ENCODE measurements around the gene HPCAL1. TPM values are rescaled to one million over a fixed set of nuclear protein-coding genes. Genes with fewer than 3 reads are reported as not detected.

The HPCAL1 gene
- total and polyA plus RNA-seq, 2 experiments from 2014 or later, result 8.3 to 25.4 TPM

DNA sequence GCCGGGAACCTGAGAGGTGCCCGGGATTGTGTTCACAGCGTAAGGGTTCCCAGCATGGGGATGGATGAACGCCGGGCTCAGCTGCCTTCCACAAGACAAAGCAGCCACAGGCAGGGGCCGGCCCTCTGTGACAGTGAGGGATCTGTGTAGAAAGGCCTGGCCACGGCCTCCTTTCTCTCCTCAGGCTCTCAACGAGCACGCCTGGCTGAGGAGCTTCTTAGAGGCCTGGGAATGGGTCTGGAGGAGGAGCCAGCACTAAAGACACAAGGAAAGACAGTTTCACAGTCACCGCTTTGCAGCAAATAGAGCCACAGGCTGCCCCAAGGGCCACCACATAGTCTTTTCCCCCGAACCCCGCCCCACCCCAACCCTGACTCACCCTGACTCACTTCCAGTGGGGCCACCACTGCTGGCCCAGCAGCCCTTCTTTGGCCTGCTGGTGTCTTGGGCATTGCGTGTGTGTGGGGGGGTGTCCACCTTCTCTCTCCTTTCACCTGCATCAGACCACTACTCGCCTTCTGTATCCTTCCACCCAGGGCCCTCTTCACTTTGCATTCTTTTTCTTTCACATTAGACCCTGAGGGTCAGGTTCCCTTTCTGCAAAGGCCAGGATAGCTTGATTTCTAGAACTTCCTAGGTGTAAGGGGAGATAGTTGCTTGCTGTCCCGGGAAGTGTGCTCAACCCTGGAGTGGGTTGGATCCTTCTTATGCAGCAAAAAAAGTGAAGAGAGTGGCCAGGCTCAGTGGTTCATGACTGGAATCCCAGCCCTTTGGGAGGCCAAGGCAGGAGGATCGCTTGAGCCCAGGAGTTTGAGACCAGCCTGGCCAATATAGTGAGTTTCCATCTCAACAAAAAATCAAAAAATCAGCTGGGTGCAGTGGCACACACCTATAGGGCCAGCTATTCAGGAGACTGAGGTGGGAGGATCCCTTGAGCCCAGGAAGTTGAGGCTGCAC lies 19.3 kb upstream of the HPCAL1 start:
- Histone ChIP-seq H3K4me2 (no peak overlapping the region), H3K9me2 (ENCODE audit: insufficient read depth) (no peaks in the 10 kb centered on the region), H4K20me1 (replicated peaks; ENCODE audit: insufficient read depth) (no peaks in the 10 kb centered on the region), H3K79me2 (replicated peaks; ENCODE audit: insufficient read depth) (no peaks in the 10 kb centered on the region), H3K36me3 (ENCODE audit: insufficient read depth) (no peaks in the 10 kb centered on the region), H3F3A (replicated peaks; ENCODE audit: low read depth) (no peaks in the 10 kb centered on the region), H3K4me1 (ENCODE audit: insufficient read depth) (no peaks in the 10 kb centered on the region), H3K27ac (ENCODE audit: low read depth) (no peak overlapping the region), H2AFZ (no peak overlapping the region), H3K4me3 (no peak overlapping the region), H3K27me3 (ENCODE audit: insufficient read depth) (no peaks in the 10 kb centered on the region)
- no peak for TF ChIP-seq NANOG (IDR thresholded peaks at IDR 0.05; ENCODE audit: borderline replicate concordance)
- TF ChIP-seq, protein P1, sequence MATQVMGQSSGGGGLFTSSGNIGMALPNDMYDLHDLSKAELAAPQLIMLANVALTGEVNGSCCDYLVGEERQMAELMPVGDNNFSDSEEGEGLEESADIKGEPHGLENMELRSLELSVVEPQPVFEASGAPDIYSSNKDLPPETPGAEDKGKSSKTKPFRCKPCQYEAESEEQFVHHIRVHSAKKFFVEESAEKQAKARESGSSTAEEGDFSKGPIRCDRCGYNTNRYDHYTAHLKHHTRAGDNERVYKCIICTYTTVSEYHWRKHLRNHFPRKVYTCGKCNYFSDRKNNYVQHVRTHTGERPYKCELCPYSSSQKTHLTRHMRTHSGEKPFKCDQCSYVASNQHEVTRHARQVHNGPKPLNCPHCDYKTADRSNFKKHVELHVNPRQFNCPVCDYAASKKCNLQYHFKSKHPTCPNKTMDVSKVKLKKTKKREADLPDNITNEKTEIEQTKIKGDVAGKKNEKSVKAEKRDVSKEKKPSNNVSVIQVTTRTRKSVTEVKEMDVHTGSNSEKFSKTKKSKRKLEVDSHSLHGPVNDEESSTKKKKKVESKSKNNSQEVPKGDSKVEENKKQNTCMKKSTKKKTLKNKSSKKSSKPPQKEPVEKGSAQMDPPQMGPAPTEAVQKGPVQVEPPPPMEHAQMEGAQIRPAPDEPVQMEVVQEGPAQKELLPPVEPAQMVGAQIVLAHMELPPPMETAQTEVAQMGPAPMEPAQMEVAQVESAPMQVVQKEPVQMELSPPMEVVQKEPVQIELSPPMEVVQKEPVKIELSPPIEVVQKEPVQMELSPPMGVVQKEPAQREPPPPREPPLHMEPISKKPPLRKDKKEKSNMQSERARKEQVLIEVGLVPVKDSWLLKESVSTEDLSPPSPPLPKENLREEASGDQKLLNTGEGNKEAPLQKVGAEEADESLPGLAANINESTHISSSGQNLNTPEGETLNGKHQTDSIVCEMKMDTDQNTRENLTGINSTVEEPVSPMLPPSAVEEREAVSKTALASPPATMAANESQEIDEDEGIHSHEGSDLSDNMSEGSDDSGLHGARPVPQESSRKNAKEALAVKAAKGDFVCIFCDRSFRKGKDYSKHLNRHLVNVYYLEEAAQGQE (IDR thresholded peaks at IDR 0.05; ENCODE audit: unreplicated experiment), result no peak
- no peak for TF ChIP-seq ZNF331 (CRISPR knock-in tag; IDR thresholded peaks at IDR 0.05; ENCODE audit: low read depth)
- no peak for TF ChIP-seq STAT1 (IDR thresholded peaks at IDR 0.05; ENCODE audit: unreplicated experiment)
- TF ChIP-seq CREB1 (CRISPR knock-in tag; IDR thresholded peaks at IDR 0.05; ENCODE audit: low read depth), result no peak
- TF ChIP-seq, protein P2, sequence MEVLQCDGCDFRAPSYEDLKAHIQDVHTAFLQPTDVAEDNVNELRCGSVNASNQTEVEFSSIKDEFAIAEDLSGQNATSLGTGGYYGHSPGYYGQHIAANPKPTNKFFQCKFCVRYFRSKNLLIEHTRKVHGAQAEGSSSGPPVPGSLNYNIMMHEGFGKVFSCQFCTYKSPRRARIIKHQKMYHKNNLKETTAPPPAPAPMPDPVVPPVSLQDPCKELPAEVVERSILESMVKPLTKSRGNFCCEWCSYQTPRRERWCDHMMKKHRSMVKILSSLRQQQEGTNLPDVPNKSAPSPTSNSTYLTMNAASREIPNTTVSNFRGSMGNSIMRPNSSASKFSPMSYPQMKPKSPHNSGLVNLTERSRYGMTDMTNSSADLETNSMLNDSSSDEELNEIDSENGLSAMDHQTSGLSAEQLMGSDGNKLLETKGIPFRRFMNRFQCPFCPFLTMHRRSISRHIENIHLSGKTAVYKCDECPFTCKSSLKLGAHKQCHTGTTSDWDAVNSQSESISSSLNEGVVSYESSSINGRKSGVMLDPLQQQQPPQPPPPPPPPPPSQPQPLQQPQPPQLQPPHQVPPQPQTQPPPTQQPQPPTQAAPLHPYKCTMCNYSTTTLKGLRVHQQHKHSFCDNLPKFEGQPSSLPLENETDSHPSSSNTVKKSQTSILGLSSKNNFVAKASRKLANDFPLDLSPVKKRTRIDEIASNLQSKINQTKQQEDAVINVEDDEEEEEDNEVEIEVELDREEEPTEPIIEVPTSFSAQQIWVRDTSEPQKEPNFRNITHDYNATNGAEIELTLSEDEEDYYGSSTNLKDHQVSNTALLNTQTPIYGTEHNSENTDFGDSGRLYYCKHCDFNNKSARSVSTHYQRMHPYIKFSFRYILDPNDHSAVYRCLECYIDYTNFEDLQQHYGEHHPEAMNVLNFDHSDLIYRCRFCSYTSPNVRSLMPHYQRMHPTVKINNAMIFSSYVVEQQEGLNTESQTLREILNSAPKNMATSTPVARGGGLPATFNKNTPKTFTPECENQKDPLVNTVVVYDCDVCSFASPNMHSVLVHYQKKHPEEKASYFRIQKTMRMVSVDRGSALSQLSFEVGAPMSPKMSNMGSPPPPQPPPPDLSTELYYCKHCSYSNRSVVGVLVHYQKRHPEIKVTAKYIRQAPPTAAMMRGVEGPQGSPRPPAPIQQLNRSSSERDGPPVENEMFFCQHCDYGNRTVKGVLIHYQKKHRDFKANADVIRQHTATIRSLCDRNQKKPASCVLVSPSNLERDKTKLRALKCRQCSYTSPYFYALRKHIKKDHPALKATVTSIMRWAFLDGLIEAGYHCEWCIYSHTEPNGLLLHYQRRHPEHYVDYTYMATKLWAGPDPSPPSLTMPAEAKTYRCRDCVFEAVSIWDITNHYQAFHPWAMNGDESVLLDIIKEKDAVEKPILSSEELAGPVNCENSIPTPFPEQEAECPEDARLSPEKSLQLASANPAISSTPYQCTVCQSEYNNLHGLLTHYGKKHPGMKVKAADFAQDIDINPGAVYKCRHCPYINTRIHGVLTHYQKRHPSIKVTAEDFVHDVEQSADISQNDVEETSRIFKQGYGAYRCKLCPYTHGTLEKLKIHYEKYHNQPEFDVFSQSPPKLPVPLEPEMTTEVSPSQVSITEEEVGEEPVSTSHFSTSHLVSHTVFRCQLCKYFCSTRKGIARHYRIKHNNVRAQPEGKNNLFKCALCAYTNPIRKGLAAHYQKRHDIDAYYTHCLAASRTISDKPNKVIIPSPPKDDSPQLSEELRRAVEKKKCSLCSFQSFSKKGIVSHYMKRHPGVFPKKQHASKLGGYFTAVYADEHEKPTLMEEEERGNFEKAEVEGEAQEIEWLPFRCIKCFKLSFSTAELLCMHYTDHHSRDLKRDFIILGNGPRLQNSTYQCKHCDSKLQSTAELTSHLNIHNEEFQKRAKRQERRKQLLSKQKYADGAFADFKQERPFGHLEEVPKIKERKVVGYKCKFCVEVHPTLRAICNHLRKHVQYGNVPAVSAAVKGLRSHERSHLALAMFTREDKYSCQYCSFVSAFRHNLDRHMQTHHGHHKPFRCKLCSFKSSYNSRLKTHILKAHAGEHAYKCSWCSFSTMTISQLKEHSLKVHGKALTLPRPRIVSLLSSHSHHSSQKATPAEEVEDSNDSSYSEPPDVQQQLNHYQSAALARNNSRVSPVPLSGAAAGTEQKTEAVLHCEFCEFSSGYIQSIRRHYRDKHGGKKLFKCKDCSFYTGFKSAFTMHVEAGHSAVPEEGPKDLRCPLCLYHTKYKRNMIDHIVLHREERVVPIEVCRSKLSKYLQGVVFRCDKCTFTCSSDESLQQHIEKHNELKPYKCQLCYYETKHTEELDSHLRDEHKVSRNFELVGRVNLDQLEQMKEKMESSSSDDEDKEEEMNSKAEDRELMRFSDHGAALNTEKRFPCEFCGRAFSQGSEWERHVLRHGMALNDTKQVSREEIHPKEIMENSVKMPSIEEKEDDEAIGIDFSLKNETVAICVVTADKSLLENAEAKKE (CRISPR knock-in tag; IDR thresholded peaks at IDR 0.05), result no peak
- TF ChIP-seq, protein P3, sequence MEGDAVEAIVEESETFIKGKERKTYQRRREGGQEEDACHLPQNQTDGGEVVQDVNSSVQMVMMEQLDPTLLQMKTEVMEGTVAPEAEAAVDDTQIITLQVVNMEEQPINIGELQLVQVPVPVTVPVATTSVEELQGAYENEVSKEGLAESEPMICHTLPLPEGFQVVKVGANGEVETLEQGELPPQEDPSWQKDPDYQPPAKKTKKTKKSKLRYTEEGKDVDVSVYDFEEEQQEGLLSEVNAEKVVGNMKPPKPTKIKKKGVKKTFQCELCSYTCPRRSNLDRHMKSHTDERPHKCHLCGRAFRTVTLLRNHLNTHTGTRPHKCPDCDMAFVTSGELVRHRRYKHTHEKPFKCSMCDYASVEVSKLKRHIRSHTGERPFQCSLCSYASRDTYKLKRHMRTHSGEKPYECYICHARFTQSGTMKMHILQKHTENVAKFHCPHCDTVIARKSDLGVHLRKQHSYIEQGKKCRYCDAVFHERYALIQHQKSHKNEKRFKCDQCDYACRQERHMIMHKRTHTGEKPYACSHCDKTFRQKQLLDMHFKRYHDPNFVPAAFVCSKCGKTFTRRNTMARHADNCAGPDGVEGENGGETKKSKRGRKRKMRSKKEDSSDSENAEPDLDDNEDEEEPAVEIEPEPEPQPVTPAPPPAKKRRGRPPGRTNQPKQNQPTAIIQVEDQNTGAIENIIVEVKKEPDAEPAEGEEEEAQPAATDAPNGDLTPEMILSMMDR (conservative IDR thresholded peaks at IDR 0.05; ENCODE audit: low read depth in 2 of 2), result no peak
- no peak for TF ChIP-seq EZH2phosphoT487 (IDR thresholded peaks at IDR 0.05; ENCODE audit: unreplicated experiment)
- TF ChIP-seq, protein P4, sequence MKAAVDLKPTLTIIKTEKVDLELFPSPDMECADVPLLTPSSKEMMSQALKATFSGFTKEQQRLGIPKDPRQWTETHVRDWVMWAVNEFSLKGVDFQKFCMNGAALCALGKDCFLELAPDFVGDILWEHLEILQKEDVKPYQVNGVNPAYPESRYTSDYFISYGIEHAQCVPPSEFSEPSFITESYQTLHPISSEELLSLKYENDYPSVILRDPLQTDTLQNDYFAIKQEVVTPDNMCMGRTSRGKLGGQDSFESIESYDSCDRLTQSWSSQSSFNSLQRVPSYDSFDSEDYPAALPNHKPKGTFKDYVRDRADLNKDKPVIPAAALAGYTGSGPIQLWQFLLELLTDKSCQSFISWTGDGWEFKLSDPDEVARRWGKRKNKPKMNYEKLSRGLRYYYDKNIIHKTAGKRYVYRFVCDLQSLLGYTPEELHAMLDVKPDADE (IDR thresholded peaks at IDR 0.05), result no peak
- no peak for TF ChIP-seq JUNB (IDR thresholded peaks at IDR 0.05; ENCODE audit: unreplicated experiment)
- Mint-ChIP-seq H3K4me1 (peaks cover 9% of the 10 kb centered on the region), H3K27ac (no peak overlapping the region), H3K4me3 (no peak overlapping the region), H3K36me3 (ENCODE audit: low read depth) (no peaks in the 10 kb centered on the region), H3K9me3 (no peaks in the 10 kb centered on the region), H3K27me3 (ENCODE audit: insufficient read depth, low read depth, poor library complexity) (peaks cover 17% of the 10 kb centered on the region)
- no peak for ATAC-seq
- DNase-seq (ENCODE audit: low spot score), result no peak

All from GM23338 (cell line).